Body of pancreas (tissue), 4 donors: ENCODE results near the gene RHOT2. TPM values are rescaled to one million over a fixed set of nuclear protein-coding genes. Genes with fewer than 3 reads are reported as not detected.
A peak's percentile ranks its signal among the peaks of the same experiment; 100 is the strongest.

Experiments used
- ATAC-seq: fragments of 150-250 bp; one replicate; pipeline ENCODE4 v1.9.1; 2016
- DNase-seq, 4 donors: peaks; one replicate each; pipeline ENCODE4 v3.0.0-alpha.2; 2019
- H3K27ac ChIP-seq, 4 donors: fragments of 200-600 bp; sonication (generic); 1 replicate in 3 of 4; 2 replicates in 1 of 4; pipeline versions ENCODE4 v1.5.1 to v1.6.1; 2016 to 2019; ENCODE audit warnings: mild to moderate bottlenecking in 1 of 4, mixed read lengths in 1 of 4, moderate library complexity in 1 of 4
- H3K27me3 ChIP-seq, 2 donors: fragments of 200-600 bp; sonication (generic); one replicate each; pipeline ENCODE4 v1.6.0; 2016; ENCODE audit warnings: mild to moderate bottlenecking in 1 of 2
- H3K36me3 ChIP-seq, 2 donors: fragments of 200-600 bp; sonication (generic); replicated peaks in 1 of 2; 2 replicates each; pipeline ENCODE4 v1.5.1; 2016; ENCODE audit warnings: low read depth in 2 of 2; ENCODE audit not compliant: insufficient read depth in 1 of 2
- H3K4me1 ChIP-seq: fragments of 200-600 bp; sonication (generic); one replicate; pipeline ENCODE4 v1.6.0; 2016
- H3K4me3 ChIP-seq, 2 donors: fragments of 200-600 bp; sonication (generic); 1 replicate in 1 of 2; 2 replicates in 1 of 2; pipeline ENCODE4 v1.5.1; 2016 to 2019
- H3K9me3 ChIP-seq, 3 donors: fragments of 200-600 bp; sonication (generic); 1 replicate in 2 of 3; 2 replicates in 1 of 3; pipeline ENCODE4 v1.5.1; 2016
- CTCF ChIP-seq, 7 experiments: fragments of 450-650 bp in 4 of 7; fragments of 200-600 bp in 3 of 7; sonication (generic) in 3 of 7; IDR thresholded peaks; one replicate each; pipeline ENCODE4 v1.5.1; 2016 to 2019; ENCODE audit warnings: antibody characterized with exemption in 7 of 7
- POLR2A ChIP-seq, 3 donors: fragments of 450-650 bp; IDR thresholded peaks; one replicate each; pipeline ENCODE4 v1.6.1; 2016; ENCODE audit warnings: antibody characterized with exemption in 3 of 3, mild to moderate bottlenecking in 2 of 3
- WGBS, 2 donors: methylation state at CpG; one replicate each; pipeline ENCODE4 v1.1.5; 2017; 5-methylcytosine and 5-hydroxymethylcytosine counted together
- intact Hi-C: fragments of 100-400 bp; cut with DNase I; formaldehyde crosslinking; loops from one replicate; pipeline ENCODE4 v1.15.1; 2023
- total RNA-seq, 2 donors: library from RNA; depleted of rRNA; stranded (reverse); fragments of >200 nt; gene quantifications; one replicate each; pipeline ENCODE4 v1.1.0, GENCODE V29; 2016

The RHOT2 gene
- total RNA-seq, 2 donors from 2014 or later: 65.6 to 89.0 TPM

- intact Hi-C loops: no loop called here
- Histone ChIP-seq H3K27ac (peak overlapping the region; percentile 16 to 73 (median 63)), H3K27me3 (peaks cover 0 to 8% of the 10 kb centered on the region in 2 donors), H3K9me3 (no peaks in the 10 kb centered on the region), H3K4me3 (peak overlapping the region; percentile 25 to 43), H3K36me3 (no peaks in the 10 kb centered on the region), H3K4me1 (peaks cover 66% of the 10 kb centered on the region)
- DNase-seq (no peak), ATAC-seq (peak; percentile 17)
- 2 to 7% methylated on average over 21 to 73 of the region's 74 CpGs for WGBS, 2 donors
- TF ChIP-seq CTCF (IDR thresholded peaks at IDR 0.05): peak in 1 of 7 experiments; percentile 8
- TF ChIP-seq POLR2A (IDR thresholded peaks at IDR 0.05): no peak
These were observed 47.7 kb downstream of the RHOT2 start for GRCh38 chr16:715477-716199.

- H3K27ac ChIP-seq: peak overlapping the region; percentile 16 to 73 (median 63)
These were observed 48.3 kb downstream of the RHOT2 start for GRCh38 chr16:716200-716568.

GRCh38 chr16:716768-717325 is 48.9 kb downstream of the RHOT2 start:
- H3K9me3 ChIP-seq: no peaks in the 10 kb centered on the region
- peaks cover 67% of the 10 kb centered on the region for H3K4me1 ChIP-seq
- H3K36me3 ChIP-seq: no peaks in the 10 kb centered on the region
- ATAC-seq (no peak), DNase-seq (no peak)
- no peak overlapping the region for H3K4me3 ChIP-seq
- peak overlapping the region in 3 of 4 donors; percentile 58 to 73 (median 68) for H3K27ac ChIP-seq
- intact Hi-C loops: no loop called here
- 85% methylated on average over 29 of the region's 29 CpGs; no CpG with 5 or more reads in 1 of the 2 donors for WGBS, 2 donors
- no peaks in the 10 kb centered on the region for H3K27me3 ChIP-seq
- no peak for TF ChIP-seq POLR2A (IDR thresholded peaks at IDR 0.05)
- no peak for TF ChIP-seq CTCF (IDR thresholded peaks at IDR 0.05)

More at GRCh38 chr16:716200-716568, 48.3 kb downstream of the RHOT2 start:
- Histone ChIP-seq H3K4me3 (no peak overlapping the region), H3K36me3 (no peaks in the 10 kb centered on the region), H3K9me3 (no peaks in the 10 kb centered on the region), H3K27me3 (peaks cover 0 to 2% of the 10 kb centered on the region in 2 donors), H3K4me1 (peaks cover 66% of the 10 kb centered on the region)
- intact Hi-C loops: no loop called here
- ATAC-seq (peak; percentile 17), DNase-seq (peak; percentile 74 to 83 (median 80))
- 15 to 26% methylated on average over 3 to 12 of the region's 12 CpGs for WGBS, 2 donors
- no peak for TF ChIP-seq CTCF (IDR thresholded peaks at IDR 0.05)
- peak in 2 of 3 donors; percentile 12 to 16 for TF ChIP-seq POLR2A (IDR thresholded peaks at IDR 0.05)

GRCh38 chr16:717450-718245 is 49.7 kb downstream of the RHOT2 start:
- WGBS, 2 donors: 82 to 88% methylated on average over 18 to 32 of the region's 32 CpGs
- ATAC-seq: no peak

More at GRCh38 chr16:717450-718245, 49.7 kb downstream of the RHOT2 start:
- Histone ChIP-seq H3K27me3 (no peaks in the 10 kb centered on the region), H3K9me3 (no peaks in the 10 kb centered on the region), H3K36me3 (no peaks in the 10 kb centered on the region), H3K4me1 (peaks cover 72% of the 10 kb centered on the region), H3K27ac (peak overlapping the region in 2 of 4 donors; percentile 68 to 73), H3K4me3 (no peak overlapping the region)
- intact Hi-C loops: no loop called here
- DNase-seq: no peak
- TF ChIP-seq CTCF (IDR thresholded peaks at IDR 0.05): no peak
- TF ChIP-seq POLR2A (IDR thresholded peaks at IDR 0.05): no peak
